C4-2B (cell line): ENCODE measurements around the gene PVALEF.

ENCODE experiments used
- CTCF ChIP-seq: fragments of 450-650 bp; conservative IDR thresholded peaks from 2 replicates; pipeline ENCODE4 v1.5.1; 2017; ENCODE audit warnings: mild to moderate bottlenecking
- ZFX ChIP-seq: fragments of 450-650 bp; IDR thresholded peaks from 2 replicates; pipeline ENCODE4 v1.6.1; 2017

GRCh38 chr17:81165246-81166032 lies at the start of gene PVALEF:
- no peak for TF ChIP-seq CTCF
- no peak for TF ChIP-seq ZFX
